IMR-90 (cell line): ENCODE measurements around the gene HCN4. TPM values are rescaled to one million over a fixed set of nuclear protein-coding genes. Genes with fewer than 3 reads are reported as not detected.
A peak's percentile ranks its signal among the peaks of the same experiment; 100 is the strongest.

Experiments
- ATAC-seq: fragments of 200-7000 bp; cut with Tn5 transposase; 2 replicates; pipeline ENCODE4 v1.9.1; 2020; ENCODE audit warnings: low read depth, mild to moderate bottlenecking, moderate library complexity
- BruUV-seq: library from RNA; stranded (reverse); fragments of 400-500 nt; replicated peaks from 2 replicates; lab custom pipeline; 2021; lab: Mats Ljungman, UMichigan
- CTCF ChIA-PET: fragments of 300-600 bp; formaldehyde crosslinking; extraction: SDS; loops from one replicate; lab custom pipeline; 2021; ENCODE audit warnings: antibody characterized with exemption; lab: Yijun Ruan, JAX
- POLR2A ChIA-PET: fragments of 300-600 bp; sonication (Branson Sonifier 250); formaldehyde crosslinking; loops from one replicate; lab custom pipeline; 2022; ENCODE audit warnings: antibody characterized with exemption; ENCODE audit not compliant: unreplicated experiment; lab: Charles Lee
- DNase-seq: peaks from one replicate; pipeline ENCODE4 v3.0.0; 2013
- H2AFZ ChIP-seq: replicated peaks from 2 replicates; pipeline ENCODE3; 2013; ENCODE audit warnings: low read length, mild to moderate bottlenecking; ENCODE audit not compliant: poor library complexity
- H2AK5ac ChIP-seq: 2 replicates; pipeline ENCODE4 v1.6.1; 2013; ENCODE audit warnings: low read depth, low read length, inconsistent platforms
- H2AK9ac ChIP-seq: replicated peaks from 2 replicates; pipeline ENCODE3; 2013; ENCODE audit warnings: mild to moderate bottlenecking, low read depth, low read length, moderate library complexity; ENCODE audit not compliant: poor library complexity
- H2BK120ac ChIP-seq: 2 replicates; pipeline ENCODE4 v1.6.1; 2013; ENCODE audit warnings: low read depth, low read length, inconsistent platforms
- H2BK15ac ChIP-seq: 3 replicates; pipeline ENCODE4 v1.6.1; 2013; ENCODE audit warnings: low read depth, low read length, inconsistent platforms
- H2BK20ac ChIP-seq: 2 replicates; pipeline ENCODE4 v1.6.1; 2013; ENCODE audit warnings: low read depth, mild to moderate bottlenecking, inconsistent platforms, low read length, moderate library complexity
- H2BK5ac ChIP-seq: 2 replicates; pipeline ENCODE4 v1.6.1; 2013; ENCODE audit warnings: mild to moderate bottlenecking, low read depth, low read length, inconsistent platforms; ENCODE audit not compliant: poor library complexity, severe bottlenecking
- H3K14ac ChIP-seq: replicated peaks from 2 replicates; pipeline ENCODE4 v1.6.1; 2013; ENCODE audit warnings: low read depth, low read length, inconsistent platforms
- H3K18ac ChIP-seq: 2 replicates; pipeline ENCODE4 v1.6.1; 2013; ENCODE audit warnings: low read depth, low read length, control low read depth
- H3K23ac ChIP-seq: 2 replicates; pipeline ENCODE4 v1.6.1; 2013; ENCODE audit warnings: low read depth, low read length, inconsistent platforms
- H3K27ac ChIP-seq: 2 replicates; pipeline ENCODE4 v1.5.1; 2013; ENCODE audit warnings: mild to moderate bottlenecking, control low read depth, low read length; ENCODE audit not compliant: insufficient read depth
- H3K27me3 ChIP-seq: 2 replicates; pipeline ENCODE4 v1.6.1; 2013; ENCODE audit warnings: low read length; ENCODE audit not compliant: control insufficient read depth, insufficient read depth
- H3K36me3 ChIP-seq: 2 replicates; pipeline ENCODE4 v1.6.1; 2013; ENCODE audit warnings: low read length, mixed read lengths; ENCODE audit not compliant: control insufficient read depth, insufficient read depth
- H3K4ac ChIP-seq: 2 replicates; pipeline ENCODE4 v1.6.1; 2013; ENCODE audit warnings: low read depth, low read length, inconsistent platforms
- H3K4me1 ChIP-seq: 2 replicates; pipeline ENCODE4 v1.6.1; 2013; ENCODE audit warnings: low read length, mixed read lengths; ENCODE audit not compliant: control insufficient read depth, insufficient read depth
- H3K4me2 ChIP-seq: 2 replicates; pipeline ENCODE4 v1.6.1; 2013; ENCODE audit warnings: low read depth, mild to moderate bottlenecking, control low read depth, low read length, moderate library complexity
- H3K4me3 ChIP-seq: 2 replicates; pipeline ENCODE4 v1.5.1; 2013; ENCODE audit warnings: low read depth, mild to moderate bottlenecking, control low read depth, low read length, moderate library complexity; ENCODE audit not compliant: insufficient read depth
- H3K56ac ChIP-seq: 2 replicates; pipeline ENCODE4 v1.6.1; 2013; ENCODE audit warnings: low read length, inconsistent platforms; ENCODE audit not compliant: insufficient read depth; ENCODE audit errors: extremely low read depth
- H3K79me1 ChIP-seq, 2 experiments: 2 replicates each; pipeline ENCODE4 v1.6.1; 2013; ENCODE audit warnings: low read length in 2 of 2, inconsistent platforms in 1 of 2, low read depth in 1 of 2
- H3K9ac ChIP-seq: 2 replicates; pipeline ENCODE4 v1.6.1; 2013; ENCODE audit warnings: low read depth, low read length, control low read depth
- H3K9me1 ChIP-seq: 2 replicates; pipeline ENCODE4 v1.6.1; 2013; ENCODE audit warnings: low read length, inconsistent platforms; ENCODE audit not compliant: insufficient read depth
- H3K9me3 ChIP-seq: 2 replicates; pipeline ENCODE4 v1.6.1; 2013; ENCODE audit warnings: low read length; ENCODE audit not compliant: control insufficient read depth, insufficient read depth
- H4K20me1 ChIP-seq: 2 replicates; pipeline ENCODE4 v1.6.1; 2013; ENCODE audit warnings: low read length, inconsistent platforms; ENCODE audit not compliant: insufficient read depth
- H4K5ac ChIP-seq: 2 replicates; pipeline ENCODE4 v1.6.1; 2013; ENCODE audit warnings: mild to moderate bottlenecking, low read depth, low read length, control low read depth
- H4K8ac ChIP-seq, 2 experiments: 2 replicates each; pipeline ENCODE4 v1.6.1; 2013; ENCODE audit warnings: low read depth in 2 of 2, low read length in 2 of 2, control low read depth in 1 of 2, inconsistent platforms in 1 of 2
- H4K91ac ChIP-seq: 2 replicates; pipeline ENCODE4 v1.6.1; 2013; ENCODE audit warnings: low read depth, low read length, inconsistent platforms; ENCODE audit not compliant: insufficient read depth
- MAFK ChIP-seq: IDR thresholded peaks from 2 replicates; pipeline ENCODE4 v1.6.1; 2012; ENCODE audit warnings: low read depth, low read length, improper control_type of control experiment
- NFE2L2 ChIP-seq: fragments of 150-350 bp; IDR thresholded peaks from 2 replicates; pipeline ENCODE4 v1.6.1; 2016; ENCODE audit warnings: low read depth, mild to moderate bottlenecking, low read length
- RAD21 ChIP-seq: IDR thresholded peaks from 2 replicates; pipeline ENCODE4 v1.6.1; 2012; ENCODE audit warnings: low read length, improper control_type of control experiment
- SMC3 ChIP-seq: fragments of 150-350 bp; IDR thresholded peaks from 2 replicates; pipeline ENCODE4 v1.6.1; 2016; ENCODE audit warnings: low read depth, mild to moderate bottlenecking, antibody characterized with exemption, low read length, moderate library complexity
- WGBS, 2 experiments: methylation state at CpG; one replicate each; pipeline versions ENCODE4 v1.1.5 to v1.1.7; 2013; ENCODE audit warnings: missing lambda C conversion rate in 2 of 2; ENCODE audit not compliant: insufficient read length in 1 of 2; ENCODE audit errors: extremely low coverage in 2 of 2; 5-methylcytosine and 5-hydroxymethylcytosine counted together
- dilution Hi-C: fragments of 300-500 bp; cut with HindIII; formaldehyde crosslinking; loops from one replicate; pipeline ENCODE4 v1.14.3; 2018; ENCODE audit warnings: low sequenced_read_pairs; ENCODE audit not compliant: unreplicated experiment
- in situ Hi-C: fragments of 300-500 bp; cut with MboI; formaldehyde crosslinking; loops from 3 replicates; pipeline ENCODE4 v1.14.3; 2019; ENCODE audit warnings: low sequenced_read_pairs, inconsistent platforms, mixed read lengths
- intact Hi-C: fragments of 100-400 bp; cut with micrococcal nuclease; formaldehyde crosslinking; loops from 2 replicates; pipeline ENCODE4 v1.10.0; 2022
- polyA plus RNA-seq, 3 experiments: library from polyadenylated mRNA; depleted of rRNA; stranded (reverse); fragments of >200 nt; gene quantifications; 2 replicates each; pipeline ENCODE4 v1.2.3, GENCODE V29; 2012; ENCODE audit warnings: low replicate concordance in 1 of 3
- total RNA-seq: library from RNA; depleted of rRNA; stranded (reverse); fragments of >200 nt; gene quantifications from 2 replicates; pipeline ENCODE4 v1.2.3, GENCODE V29; 2012
- TF ChIP-seq, protein P1 (sequence below): conservative IDR thresholded peaks from 2 replicates; pipeline ENCODE4 v1.5.1; 2012; ENCODE audit warnings: mild to moderate bottlenecking, low read depth, low read length, improper control_type of control experiment

The HCN4 gene
- total and polyA plus RNA-seq, 2 of the 4 experiments (the other 2 are of a cell fraction) = not detected

GRCh38 chr15:73284090-73284716 is 84.6 kb downstream of the HCN4 start:
- Histone ChIP-seq H2BK20ac (no peak overlapping the region), H4K8ac (no peak overlapping the region), H3K4me1 (no peaks in the 10 kb centered on the region), H3K27ac (no peak overlapping the region), H4K91ac (no peak overlapping the region), H4K5ac (no peak overlapping the region), H3K4me2 (no peak overlapping the region), H2BK120ac (no peak overlapping the region), H3K23ac (no peak overlapping the region), H2AK5ac (no peak overlapping the region), H4K20me1 (no peaks in the 10 kb centered on the region), H2AFZ (no peak overlapping the region), H3K14ac (no peak overlapping the region), H3K9me3 (no peaks in the 10 kb centered on the region), H3K9ac (no peak overlapping the region), H2BK5ac (no peak overlapping the region), H3K36me3 (peaks cover 16% of the 10 kb centered on the region), H3K9me1 (peaks cover 4% of the 10 kb centered on the region; the same call in 1 of the 2 replicates), H3K56ac (no peak overlapping the region), H3K27me3 (no peaks in the 10 kb centered on the region), H3K79me1 (no peaks in the 10 kb centered on the region), H3K18ac (no peak overlapping the region), H2AK9ac (no peak overlapping the region), H2BK15ac (no peak overlapping the region), H3K4me3 (no peak overlapping the region), H3K4ac (no peak overlapping the region)
- in situ Hi-C loops (no loop called here), intact Hi-C loops (loop anchor here (5.0 kb wide), 1 partner anchor 418 kb away; no protein-coding TSS in a partner anchor), dilution Hi-C loops (no loop called here)
- no peak for TF ChIP-seq MAFK
- TF ChIP-seq, protein P1, sequence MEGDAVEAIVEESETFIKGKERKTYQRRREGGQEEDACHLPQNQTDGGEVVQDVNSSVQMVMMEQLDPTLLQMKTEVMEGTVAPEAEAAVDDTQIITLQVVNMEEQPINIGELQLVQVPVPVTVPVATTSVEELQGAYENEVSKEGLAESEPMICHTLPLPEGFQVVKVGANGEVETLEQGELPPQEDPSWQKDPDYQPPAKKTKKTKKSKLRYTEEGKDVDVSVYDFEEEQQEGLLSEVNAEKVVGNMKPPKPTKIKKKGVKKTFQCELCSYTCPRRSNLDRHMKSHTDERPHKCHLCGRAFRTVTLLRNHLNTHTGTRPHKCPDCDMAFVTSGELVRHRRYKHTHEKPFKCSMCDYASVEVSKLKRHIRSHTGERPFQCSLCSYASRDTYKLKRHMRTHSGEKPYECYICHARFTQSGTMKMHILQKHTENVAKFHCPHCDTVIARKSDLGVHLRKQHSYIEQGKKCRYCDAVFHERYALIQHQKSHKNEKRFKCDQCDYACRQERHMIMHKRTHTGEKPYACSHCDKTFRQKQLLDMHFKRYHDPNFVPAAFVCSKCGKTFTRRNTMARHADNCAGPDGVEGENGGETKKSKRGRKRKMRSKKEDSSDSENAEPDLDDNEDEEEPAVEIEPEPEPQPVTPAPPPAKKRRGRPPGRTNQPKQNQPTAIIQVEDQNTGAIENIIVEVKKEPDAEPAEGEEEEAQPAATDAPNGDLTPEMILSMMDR = peak; percentile 54
- no peak for TF ChIP-seq NFE2L2
- peak; percentile 20; the same call in 1 of the 2 replicates for TF ChIP-seq SMC3
- TF ChIP-seq RAD21 = peak; percentile 57
- no TSS peak for BruUV-seq
- DNase-seq (peak; percentile 43), ATAC-seq (peak; percentile 86)
- CTCF ChIA-PET = interaction anchor here (0.6 kb wide), 1 partner anchor 109 kb away, joined by 5 read pairs; no protein-coding TSS in a partner anchor
- WGBS, 2 experiments = no CpG with 5 or more reads among the region's 3 CpGs
- POLR2A ChIA-PET = no interaction called here
